ENCODE data around the gene TARDBP.
A peak's percentile ranks its signal among the peaks of the same experiment; 100 is the strongest.
"Not testable (repeated sequence)": the region's sequence is repeated elsewhere in the genome, so short reads cannot be mapped to it uniquely, and the experiment has no call there.

Gene TARDBP

DNA sequence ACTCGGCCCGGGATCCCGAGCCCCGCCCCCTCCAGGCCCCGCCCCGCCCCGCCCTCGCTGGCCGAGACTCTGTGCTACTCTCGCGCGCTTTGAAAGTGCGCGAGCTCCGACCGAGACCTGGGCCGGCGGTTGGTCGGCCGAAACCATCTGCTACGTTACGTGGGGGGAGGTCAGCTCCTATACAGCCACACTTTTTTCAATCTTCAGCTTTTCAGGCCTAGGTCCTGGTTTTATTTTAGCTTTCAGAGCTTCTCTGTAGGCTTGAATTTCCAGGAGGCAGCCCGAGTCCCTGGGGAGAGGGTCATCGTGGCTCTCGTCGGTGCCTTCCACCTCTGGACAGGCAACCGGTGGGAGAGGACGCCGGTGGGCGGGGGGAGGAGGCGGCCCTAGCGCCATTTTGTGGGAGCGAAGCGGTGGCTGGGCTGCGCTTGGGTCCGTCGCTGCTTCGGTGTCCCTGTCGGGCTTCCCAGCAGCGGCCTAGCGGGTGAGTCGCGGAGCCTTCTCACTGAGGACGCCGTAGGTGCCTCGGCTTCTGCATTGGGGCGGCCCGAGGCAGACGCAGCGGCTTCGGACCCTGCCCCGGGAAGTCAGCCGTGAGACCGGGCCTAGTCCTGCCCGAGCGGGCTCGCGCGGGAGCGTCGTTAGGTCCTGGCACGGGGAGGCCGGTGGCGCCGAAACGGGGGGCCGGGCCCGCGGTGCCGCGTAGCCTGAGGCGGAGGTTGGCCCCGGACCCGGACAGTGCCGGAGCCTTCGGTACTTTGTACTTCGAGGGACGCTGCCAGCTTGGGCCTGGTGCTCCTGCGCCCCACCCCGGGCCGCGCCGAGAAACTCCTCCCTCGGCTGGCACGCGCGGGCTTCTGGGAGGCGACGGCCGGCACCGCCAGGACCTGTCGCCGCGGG lies at the start of gene TARDBP:
TARDBP (plus strand) TSS at position 395 of the 900 bp plus-strand sequence. CDS start 1,074 bp downstream, outside the sequence.
- peak; percentile 82 to 88 for DNase-seq (ENCODE audit: low read depth in 2 of 2)

- no peak for DNase-seq (ENCODE audit: low read depth in 2 of 2)
Observed at GRCh38 chr1:10965546-10966226, 46.8 kb upstream of the TARDBP start.

GRCh38 chr1:10967090-10967489 lies 45.4 kb upstream of the TARDBP start:
- DNase-seq (ENCODE audit: low read depth in 2 of 2), result no peak

- no peak for DNase-seq (ENCODE audit: low read depth in 2 of 2)
Observed at GRCh38 chr1:10968411-10968826, 44.0 kb upstream of the TARDBP start.

GRCh38 chr1:10969267-10969970 lies 43.0 kb upstream of the TARDBP start:
- no peak for DNase-seq (ENCODE audit: low read depth in 2 of 2)

DNA sequence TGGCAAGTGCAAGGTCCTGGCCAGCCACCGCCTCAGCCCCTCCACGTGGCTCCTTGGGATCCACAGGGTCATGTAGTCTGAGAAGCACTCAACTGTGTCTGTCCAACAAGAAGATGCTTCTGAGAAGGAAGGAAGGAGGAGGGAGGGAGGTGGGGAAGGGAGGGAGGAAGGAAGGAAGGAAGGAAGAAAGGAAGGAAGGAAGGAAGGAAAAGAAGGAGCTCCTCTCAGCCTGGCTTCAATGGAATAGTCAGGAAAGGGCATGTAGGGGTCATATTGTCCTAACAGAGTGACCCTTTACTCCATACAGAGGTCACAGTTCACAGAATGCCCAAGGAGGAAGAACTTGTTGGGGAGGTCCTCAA lies 42.5 kb upstream of the TARDBP start:
- DNase-seq (ENCODE audit: low read depth in 2 of 2), result no peak

GRCh38 chr1:10973552-10973951 lies 38.9 kb upstream of the TARDBP start:
- no peak for DNase-seq (ENCODE audit: low read depth in 2 of 2)

DNA sequence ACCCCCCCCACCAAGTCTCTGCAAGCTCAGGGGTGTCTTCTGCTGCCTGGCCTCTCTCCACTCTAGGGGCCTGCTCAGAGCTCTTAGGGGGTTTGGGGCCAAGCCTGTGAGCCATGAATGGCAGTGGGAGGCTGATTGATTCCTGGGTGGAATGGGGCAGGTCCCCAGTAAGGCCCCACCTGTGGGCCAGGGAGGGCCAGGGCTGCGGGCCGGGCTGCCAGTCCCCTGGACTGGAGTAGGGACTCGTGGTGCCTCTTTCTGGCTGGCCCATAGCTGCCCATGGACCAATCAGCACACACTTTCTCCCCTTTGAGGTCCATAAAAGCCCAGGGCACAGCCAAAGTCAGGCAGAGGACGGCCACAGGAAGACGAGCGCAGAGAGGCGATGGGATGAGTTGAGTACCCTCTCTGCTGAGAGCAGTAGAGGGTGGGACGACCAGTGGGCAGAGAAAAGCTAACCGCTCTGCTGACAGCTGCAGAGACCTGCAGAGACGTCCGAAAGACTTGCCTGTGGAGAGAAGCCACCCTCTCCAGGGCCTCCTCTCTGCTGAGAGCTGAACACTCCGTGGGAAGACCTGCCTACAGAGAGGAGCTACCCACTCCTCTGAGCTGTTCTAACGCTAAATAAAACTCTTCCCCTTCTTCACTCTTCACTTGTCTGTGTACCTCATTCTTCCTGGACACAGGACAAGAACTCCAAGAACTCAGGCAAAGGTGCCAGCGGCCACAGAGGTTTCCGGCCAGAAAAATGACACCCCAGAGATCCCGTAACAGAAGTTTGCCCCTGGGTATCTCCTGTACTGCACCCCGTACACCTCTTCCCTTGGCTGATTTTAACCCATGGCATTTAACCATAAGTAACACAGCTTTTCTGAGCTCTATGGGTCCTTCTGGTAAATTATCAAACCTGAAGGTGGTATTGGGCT lies 38.2 kb upstream of the TARDBP start:
- DNase-seq (ENCODE audit: low read depth in 2 of 2), result no peak

- no peak for DNase-seq (ENCODE audit: low read depth in 2 of 2)
Observed at GRCh38 chr1:10975567-10976326, 36.7 kb upstream of the TARDBP start.

GRCh38 chr1:10978719-10979118 lies 33.7 kb upstream of the TARDBP start:
- DNase-seq (ENCODE audit: low read depth in 2 of 2), result no peak

GRCh38 chr1:10979483-10979920 lies 33.0 kb upstream of the TARDBP start:
- DNase-seq (ENCODE audit: low read depth in 2 of 2), result no peak

GRCh38 chr1:10980094-10980577 lies 32.3 kb upstream of the TARDBP start:
- no peak for DNase-seq (ENCODE audit: low read depth in 2 of 2)

DNA sequence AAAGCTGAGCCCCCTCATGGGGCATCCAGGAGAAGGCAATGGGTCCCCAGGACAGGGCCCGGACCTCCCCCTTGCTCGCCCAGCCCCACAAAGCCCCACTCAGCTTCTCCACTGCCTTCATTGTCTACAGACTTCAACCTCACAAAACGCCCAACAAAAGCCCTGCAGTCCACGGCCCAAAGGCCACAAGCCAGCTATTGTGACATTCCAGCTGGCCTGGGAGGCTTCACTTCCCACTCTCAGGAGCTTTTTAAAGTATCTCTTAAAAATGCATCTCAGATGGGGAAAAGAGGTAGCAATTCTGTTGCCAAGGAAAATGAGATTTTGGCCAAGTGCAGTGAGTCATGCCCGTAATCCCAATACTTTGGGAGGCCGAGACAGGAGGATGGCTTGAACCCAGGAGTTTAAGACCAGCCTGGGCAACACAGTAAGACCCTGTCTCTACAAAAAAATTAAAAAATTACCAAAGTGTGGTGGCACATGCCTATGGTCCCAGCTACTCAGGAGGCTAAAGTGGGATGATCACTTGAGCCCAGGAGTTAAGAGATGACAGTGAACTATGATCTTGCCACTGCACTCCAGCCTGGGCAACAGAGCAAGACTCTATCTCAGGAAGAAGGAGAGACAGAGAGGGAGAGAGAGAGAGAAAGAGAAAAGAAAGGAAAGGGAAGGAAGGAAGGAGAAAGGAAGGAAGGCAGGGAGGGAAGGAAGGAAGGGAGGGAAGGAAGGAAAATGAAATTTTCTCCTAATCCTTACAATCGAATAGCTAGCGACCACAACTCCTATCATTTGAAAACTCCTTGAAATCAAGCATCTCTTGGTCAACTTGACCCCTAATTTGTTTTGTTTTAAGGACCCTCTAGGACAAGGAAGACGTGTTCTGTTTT lies 31.4 kb upstream of the TARDBP start:
- no peak for DNase-seq (ENCODE audit: low read depth in 2 of 2)

GRCh38 chr1:10986525-10986890 lies 25.9 kb upstream of the TARDBP start:
- DNase-seq (ENCODE audit: low read depth in 2 of 2), result no peak

- no peak for DNase-seq (ENCODE audit: low read depth in 2 of 2)
Observed at GRCh38 chr1:10987840-10988417, 24.5 kb upstream of the TARDBP start.

GRCh38 chr1:10989095-10989494 lies 23.4 kb upstream of the TARDBP start:
- no peak for DNase-seq (ENCODE audit: low read depth in 2 of 2)

DNA sequence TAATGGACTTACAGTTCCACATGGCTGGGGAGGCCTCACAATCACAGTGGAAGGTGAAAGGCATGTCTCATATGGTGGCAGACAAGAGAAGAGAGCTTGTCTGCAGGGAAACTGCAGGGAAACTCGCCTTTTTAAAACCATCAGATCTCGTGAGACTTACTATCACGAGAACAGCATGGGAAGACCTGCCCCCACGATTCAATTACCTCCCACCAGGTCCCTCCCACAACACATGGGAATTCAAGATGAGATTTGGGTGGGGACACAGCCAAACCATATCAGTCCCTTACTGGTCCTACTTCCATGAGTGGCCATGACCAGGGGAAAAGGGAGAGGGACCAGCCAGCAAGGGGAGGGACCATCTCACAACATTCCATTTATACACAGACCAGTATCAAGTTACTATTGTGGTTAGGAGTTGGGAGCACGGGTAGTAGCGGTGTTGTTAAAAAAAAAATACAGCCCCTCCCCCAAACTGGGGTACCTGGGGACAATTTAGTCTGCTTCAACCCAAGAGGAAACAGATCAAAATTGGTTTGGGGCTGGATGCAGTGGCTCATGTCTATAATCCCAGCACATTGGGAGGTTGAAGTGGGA lies 22.4 kb upstream of the TARDBP start:
- not testable (repeated sequence) for DNase-seq (ENCODE audit: low read depth in 2 of 2)

DNA sequence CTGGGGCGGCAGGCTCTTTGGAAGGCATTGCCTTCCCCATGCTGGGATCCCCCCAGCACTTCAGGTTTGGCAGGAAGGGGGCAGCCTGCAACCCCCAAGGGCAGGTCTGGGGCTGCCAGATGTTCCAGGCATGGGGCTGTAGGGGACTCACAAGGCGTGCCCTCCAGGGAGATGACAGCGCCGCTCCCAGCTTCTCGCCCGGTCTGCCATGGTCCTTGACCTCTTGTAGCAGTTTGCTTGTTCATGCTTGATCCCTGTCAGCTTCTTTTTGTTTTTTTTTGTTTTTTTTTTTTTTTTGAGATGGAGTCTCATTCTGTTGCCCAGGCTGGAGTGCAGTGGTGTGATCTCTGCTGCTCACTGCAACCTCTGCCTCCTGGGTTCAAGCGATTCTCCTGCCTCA lies 21.6 kb upstream of the TARDBP start:
- no peak for DNase-seq (ENCODE audit: low read depth in 2 of 2)

GRCh38 chr1:10992004-10992403 lies 20.4 kb upstream of the TARDBP start:
- DNase-seq (ENCODE audit: low read depth in 2 of 2), result not testable (repeated sequence)
